GM19397 (cell line): Measurements from ENCODE around the gene SCFD2.
"Not testable (repeated sequence)": the region's sequence is repeated elsewhere in the genome, so short reads cannot be mapped to it uniquely, and the experiment has no call there.

Source experiments
- ATAC-seq: cut with Tn5 transposase; IDR thresholded peaks from one replicate; pipeline ENCODE4 v1.9.1; 2021; ENCODE audit warnings: mild to moderate bottlenecking, moderate library complexity; ENCODE audit not compliant: unreplicated experiment

SCFD2 gene

DNA sequence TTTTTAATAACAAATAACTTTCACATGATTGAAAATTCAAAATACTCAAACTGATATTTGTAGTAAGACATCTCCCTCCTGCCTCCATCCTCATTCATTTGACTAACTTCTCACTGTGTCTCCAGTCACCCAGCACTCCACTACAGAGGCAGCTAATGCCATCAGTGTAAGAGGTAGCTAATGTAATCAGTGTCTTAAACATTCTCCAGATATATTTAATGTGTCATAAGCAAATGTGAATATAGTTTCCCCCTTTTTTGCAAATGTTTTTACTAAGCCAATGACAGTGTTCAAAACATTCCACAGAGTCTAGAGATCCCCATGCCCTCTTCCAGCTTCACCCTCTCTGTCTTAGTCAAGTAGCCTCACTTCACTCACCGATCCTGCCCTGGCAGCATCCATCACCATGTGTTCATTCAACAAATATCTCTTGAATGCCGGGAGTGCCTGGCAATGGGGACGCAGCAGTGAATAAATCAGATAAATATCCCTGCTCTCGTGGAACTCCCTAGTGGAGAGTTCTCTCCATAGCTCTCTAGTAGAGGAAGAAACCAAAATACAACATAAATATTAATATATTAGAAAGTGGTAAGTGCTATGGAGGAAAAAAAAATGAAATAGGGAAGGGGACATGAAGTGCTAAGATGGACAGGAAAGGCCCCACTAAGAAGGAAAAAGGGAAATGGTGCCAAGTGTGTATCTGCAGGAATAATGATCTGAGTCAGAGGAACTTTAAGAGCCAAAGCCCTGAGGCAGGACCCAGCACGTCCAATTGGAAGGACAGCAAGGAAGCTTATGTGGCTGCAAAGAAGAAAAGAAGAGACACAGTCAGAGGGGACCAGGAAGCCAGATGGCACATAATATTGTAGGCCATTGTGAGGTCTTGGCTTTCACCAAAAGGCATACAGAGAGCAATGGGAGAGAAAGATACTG is 18.7 kb downstream of the SCFD2 start:
- ATAC-seq: no peak

DNA sequence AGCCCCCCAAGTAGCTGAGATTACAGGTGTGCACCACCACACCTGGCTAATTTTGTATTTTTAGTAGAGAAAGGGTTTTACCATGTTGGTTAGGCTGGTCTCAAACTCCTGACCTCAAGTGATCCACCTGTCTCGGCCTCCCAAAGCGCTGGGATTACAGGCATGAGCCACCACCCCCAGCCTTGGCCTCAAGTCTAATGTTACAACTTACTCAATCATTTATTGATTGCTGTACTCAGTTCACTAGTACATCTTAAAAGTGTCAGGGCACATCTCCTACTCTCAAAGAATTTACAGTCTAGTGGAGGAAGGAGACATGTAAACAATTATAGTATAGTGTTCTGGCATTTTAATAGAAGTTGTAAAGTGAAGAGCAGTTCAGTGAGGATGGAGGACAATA is 19.5 kb downstream of the SCFD2 start:
- ATAC-seq: not testable (repeated sequence)

DNA sequence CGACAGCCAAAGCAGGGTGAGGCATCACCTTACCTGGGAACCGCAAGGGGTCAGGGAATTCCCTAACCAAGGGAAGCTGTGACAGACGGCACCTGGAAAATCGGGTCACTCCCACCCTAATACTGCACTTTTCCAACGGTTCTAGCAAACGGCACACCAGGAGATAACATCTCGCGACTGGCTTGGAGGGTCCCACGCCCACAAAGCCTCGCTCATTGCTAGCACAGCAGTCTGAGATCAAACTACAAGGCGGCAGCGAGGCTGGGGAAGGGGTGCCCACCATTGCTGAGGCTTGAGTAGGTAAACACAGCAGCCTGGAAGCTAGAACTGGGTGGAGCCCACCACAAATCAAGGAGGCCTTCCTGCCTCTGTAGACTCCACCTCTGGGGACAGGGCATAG is 25.7 kb downstream of the SCFD2 start:
- ATAC-seq: not testable (repeated sequence)

DNA sequence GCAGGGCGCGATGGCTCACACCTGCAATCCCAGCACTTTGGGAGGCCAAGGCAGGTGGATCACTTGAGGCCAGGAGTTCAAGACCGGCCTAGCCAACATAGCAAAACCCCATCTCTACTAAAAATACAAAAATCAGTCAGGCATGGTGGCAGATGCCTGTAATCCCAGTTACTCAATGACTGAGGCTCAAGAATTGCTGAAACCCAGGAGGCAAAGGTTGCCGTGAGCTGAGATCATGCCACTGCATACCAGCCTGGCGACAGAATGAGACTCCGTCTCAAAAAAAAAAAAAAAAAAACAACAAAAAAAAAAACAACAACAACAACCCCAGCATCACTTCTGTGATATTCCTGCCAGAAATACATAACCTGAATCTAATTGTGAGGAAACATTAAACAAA is 30.9 kb downstream of the SCFD2 start:
- ATAC-seq: not testable (repeated sequence)

DNA sequence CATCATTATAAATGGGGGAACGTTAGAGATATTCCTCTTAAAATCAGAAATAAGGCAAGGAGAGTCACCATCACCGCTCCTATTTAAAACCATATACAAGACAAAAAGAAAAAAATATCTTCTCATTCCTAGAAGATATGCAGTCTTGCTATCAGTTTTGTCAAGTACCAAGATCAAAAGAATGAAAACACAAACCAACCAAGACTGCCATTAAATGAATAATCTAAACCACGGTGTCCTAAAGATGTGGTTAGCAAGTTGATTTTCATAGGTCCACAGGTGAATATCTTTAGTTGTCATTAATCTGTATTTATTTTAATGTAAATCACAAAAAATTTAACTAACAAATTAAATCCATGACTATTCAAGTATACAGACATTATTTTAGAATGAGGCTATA is 39.3 kb downstream of the SCFD2 start:
- ATAC-seq: no peak

DNA sequence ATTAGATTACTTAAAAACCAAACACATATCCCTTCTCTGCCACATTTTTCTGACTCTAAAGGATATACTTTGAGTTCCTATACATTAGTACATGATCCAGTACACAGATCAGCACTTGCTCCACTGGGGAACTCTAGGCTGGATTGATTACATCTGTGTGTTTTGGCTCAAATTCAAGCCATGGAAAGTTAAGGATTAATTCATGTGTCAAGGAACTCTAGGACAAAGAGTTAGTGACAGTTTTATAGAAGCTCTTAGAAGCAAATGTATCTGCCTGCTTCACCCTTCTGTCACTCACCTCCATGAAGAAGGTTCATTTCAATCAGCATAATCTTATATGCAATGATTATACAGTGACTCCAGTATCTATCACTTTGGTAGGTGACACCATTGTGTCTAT is 43.2 kb downstream of the SCFD2 start:
- ATAC-seq: no peak

DNA sequence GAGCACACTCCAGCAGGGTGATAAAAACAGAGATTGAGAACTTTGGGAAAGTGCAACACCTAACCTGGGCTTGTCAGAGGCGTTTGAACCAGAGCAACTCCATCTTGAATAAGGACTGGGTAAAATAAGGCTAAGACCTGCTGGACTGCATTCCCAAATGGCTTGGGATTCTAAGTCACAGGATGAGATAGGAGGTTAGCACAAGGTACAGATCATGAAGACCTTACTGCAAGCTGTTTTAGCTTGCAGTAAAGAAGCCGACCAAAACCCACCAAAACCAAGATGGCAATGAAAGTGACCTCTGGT is 43.9 kb downstream of the SCFD2 start:
- no peak for ATAC-seq

DNA sequence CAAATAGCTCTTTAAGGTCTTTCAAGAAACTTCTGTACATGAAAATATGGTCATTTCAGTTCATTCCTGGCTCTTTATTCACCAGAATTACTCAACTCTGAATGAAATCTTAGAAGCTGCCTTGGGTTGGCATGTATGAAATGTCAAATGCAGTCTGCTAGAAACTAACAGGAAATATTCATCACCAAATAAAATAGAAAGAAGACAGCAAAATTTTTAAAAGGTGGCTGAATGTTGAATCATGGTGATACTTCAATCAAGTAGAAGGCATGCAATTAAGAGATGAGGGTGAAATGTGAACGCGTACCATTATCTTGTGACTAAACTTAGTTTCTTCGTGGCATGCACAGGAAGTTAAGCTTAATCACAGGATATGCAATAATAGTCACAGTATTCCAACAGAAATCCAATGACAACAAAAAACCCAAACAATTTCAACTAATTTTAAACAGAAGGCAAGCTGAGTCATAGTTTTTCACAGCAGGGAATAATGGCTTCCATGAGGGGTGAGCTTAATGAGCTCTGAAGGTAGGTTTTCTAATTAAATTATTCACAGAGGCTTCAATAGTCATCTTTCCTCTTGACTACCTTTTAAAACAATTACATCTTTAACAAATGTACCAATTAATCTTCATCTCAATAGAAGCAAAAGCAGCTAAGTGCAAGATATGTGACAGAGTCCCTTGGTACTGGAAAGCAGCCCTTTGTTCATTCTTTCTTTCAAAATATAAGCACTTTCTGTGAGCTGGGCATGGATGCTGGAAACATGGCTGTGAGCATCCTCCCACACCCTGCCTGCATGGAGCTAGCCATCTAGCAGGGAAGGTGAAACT is 44.5 kb downstream of the SCFD2 start:
- no peak for ATAC-seq

DNA sequence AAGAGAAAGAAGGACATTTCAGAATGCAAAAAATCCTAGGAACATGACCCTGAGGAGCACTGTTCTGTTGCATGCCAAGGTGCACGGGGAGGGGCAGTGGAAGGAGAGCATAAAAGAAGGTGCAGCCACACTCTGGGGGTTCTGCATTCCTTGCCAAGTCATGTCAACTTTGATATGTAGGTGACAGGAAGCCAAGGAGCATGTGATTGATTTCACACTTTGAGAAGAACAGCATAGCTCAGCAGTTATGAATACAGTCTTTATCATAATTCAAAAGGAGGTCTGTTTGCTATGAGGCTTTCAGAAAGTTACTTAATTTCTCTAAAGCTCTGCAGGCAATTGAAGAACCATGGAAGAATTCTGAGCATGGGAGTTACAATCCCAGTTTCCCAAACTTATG is 50.6 kb downstream of the SCFD2 start:
- ATAC-seq: no peak

DNA sequence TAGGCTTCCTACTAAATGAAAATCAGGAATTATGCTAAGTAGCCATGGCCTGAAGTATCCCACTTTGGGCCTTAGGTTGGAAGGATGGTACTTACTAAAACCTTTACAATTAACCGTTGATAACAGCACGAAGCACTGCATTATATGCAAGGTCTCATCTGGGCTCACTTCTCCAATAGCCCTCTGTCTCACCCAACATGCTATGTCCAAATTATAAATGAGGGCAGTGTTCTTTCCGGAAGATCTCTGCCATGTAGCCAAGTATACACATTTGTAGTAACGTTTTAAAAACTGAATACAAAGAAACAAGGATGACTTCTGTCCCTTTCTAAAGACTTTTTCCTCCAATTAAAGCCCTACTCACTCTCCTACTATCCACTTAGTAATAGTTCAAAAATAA is 51.6 kb downstream of the SCFD2 start:
- no peak for ATAC-seq

DNA sequence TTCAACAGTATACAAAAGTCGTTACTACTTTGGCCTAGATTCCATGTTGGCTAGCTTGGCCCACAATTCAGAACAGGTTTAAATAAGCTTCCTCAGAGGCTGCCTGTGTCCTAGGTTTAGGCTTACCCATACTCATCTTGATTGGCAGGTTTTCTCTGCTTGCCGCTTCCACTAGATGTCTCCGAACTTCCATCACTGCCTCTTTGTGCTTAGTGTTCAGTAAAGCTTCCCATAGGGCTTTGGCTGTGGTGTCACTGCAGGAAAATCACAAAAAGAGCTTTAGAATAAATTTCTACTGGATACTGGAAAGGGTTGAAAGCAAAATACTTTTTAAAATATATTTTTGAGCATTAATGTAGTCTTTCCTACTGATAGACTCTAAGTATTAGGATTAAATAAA is 52.4 kb downstream of the SCFD2 start:
- ATAC-seq: no peak

DNA sequence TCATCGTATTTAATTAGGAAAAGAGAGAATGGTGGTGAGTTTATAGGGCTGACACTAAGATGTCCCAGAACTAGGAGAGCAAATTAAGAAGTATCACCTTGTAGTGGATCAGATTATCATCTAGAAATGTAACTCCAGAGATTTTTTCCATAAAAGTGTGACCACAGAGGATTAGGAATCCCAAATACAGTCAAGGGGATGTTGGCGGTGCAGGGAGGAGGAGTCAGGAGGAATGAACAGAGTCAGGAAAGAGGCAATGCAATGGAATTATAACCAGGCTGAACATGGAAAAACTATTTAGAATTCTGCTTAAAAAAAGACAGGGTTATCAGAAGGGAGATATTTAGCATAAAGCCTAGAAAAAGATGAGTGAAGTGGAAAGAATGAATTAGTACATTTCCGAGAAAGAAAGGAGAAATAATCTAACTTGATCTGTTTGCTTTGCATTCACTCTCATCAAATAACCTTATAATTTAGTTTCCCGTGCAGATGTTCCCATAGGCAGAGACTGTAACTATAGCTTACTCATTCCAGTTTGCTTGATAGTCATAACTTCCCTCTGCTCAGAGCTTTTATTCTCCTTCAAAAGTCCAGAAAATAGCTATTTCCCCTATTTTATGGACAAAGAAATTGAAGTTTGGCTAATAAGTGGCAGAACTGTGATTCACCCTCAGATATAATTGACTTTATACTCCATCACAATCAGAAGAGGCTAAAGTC is 56.4 kb downstream of the SCFD2 start:
- ATAC-seq: no peak

DNA sequence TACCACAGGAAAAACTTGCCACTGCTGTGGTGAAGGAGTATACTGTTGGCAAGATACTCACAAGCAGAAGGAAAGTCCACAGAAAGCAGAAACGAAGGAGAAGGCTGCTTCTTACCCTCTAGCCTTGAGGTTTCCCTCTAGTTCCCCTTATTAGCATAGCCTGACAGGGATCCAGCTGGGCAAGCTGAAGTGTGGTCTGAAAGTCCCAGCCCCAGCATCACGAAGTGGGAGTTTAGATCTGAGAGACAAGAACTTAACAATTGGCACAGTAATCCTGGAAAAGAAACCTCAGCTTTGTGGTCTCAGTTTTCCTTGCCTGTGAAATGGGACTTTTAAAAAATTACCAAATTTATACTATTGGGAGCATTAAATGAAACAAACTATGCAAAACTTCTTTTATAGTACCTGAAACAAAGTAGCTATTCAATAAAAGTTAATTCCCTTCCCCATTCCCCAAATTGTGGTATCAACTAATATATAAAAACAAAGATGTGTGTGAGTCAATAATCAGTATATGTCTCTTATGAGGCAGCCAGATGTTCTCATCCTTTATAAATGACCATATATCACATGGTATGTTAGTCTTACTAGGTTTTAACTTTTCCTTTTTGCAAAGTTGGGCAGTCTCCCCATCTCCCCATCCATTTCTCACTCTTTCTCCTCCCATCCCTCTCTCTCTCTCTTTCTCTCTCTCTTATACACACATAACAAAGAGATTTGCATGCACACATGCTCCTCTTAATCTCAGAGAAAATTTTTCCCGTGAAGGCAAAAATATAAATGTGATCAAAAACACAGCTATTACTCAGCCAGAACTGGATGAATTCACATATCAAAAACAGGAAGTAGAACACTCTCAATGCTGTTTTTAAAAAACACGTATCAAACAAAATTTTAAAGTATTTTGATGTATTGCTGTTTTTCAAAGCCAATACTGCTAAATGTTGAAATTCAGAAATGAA is 57.8 kb downstream of the SCFD2 start:
- no peak for ATAC-seq

DNA sequence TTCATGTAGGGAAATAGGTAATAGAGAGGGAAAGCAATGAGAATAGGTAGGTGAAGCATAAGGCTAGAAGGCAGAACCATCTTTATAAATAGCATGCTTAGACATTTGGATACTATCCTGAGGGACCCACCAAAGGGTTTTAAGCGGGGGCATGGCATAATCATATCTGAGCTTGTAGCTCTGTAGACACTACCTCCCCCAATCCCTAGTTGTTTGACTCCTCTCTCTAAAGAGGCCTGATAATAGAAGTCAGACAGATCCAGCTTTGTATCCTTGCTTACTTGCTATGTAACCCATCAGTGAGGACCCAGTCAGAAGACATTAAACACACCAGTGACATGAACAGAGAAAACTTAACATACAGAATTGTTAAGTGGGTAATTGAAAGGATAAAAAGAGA is 58.7 kb downstream of the SCFD2 start:
- no peak for ATAC-seq

DNA sequence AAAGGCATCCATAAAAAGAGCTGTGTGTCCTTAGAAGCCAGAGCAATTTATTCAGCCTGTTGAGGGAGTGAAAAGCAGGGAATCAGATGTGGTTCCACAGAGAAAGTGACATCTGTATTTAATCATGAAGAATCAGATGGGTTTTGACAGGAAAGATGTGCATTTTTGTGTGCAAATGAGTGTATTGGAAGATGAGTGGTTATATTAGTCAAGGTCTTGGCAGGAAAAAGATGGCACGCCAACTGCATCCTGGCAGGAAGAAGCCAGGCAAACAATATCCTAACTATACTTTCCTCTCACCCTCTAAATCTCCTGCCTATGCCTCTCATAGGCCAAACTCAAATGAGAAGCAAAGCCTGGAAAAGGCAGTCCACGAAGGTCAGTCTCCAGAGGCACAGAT is 59.1 kb downstream of the SCFD2 start:
- ATAC-seq: no peak

DNA sequence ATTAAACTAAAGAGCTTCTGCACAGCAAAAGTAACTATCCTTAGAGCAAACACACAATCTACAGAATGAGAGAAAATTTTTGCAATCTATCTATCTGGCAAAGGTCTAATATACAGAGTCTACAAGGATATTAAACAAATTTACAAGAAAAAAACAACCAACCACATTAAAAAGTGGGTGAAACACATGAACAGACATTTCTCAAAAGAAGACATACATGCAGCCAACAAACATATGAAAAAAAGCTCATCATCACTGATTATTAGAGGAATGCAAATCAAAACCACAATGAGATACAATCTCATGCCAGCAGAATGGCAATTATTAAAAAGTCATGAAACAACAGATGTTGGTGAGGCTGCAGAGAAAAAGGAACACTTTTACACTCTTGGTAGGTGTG is 73.7 kb downstream of the SCFD2 start:
- not testable (repeated sequence) for ATAC-seq

DNA sequence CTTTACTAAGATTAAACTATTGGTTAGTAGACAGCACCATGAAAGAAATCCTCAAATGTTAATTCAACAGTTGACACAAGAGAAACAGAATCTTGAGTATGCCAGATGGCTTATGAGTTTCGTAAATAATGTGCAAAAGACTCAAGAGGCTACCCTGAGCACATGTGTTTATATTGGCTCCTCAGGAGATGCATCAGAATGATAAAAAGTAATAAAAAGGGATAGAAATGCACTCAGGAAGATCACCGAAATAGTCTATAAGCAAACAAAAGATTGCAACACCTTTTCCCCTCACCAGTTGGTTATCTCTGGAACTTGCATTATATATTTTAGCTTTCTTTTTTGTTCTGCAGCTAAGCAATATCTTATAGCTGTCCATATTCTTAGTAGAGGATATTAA is 84.4 kb downstream of the SCFD2 start:
- no peak for ATAC-seq

DNA sequence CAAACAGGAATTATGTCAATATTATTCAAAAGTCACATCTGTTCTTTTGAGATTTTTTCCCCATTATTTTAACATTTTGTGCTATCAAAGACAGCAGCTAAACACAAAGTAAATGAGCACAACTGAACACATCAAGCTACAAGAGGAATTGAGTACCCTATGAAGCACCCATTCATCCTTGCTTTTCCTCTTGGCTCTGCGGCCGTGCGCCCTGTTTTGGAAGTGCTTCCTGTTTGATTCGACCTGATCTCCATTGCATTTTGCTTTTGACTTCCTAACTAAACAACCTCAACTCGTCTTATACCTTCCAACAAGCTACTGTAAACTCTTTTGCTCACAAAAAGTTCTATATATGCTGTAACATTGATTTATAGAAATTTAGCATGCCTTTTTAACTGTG is 85.0 kb downstream of the SCFD2 start:
- ATAC-seq: no peak

DNA sequence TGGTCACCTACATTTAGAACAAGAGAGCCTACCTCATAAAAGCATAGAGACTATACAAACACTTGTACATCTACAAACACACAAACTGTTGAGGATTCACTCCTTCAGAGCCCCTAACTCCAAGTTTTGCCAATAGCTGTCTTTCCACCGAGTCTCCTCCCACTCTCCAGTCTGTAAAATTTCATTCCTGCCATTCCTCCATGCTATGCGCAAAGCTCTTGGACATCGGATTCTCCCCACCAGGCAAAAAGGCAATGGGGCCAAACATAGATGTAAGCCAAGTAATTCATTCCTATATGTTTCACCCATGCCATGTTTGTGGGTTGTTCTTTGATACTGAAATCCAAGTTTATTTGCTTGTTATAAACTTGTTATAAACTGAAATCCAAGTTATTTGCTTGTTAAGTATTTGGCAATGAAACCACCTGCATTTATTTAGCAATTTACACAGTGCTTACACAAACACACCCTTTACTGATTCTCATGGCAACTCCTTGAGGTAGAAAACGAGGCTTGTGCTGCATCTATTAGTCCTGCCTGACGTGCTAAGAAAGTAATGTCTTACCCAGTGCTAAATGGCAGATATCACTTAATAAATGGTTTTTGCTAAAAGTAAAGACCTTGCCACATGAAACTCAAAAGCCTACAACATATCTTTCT is 91.1 kb downstream of the SCFD2 start:
- no peak for ATAC-seq

DNA sequence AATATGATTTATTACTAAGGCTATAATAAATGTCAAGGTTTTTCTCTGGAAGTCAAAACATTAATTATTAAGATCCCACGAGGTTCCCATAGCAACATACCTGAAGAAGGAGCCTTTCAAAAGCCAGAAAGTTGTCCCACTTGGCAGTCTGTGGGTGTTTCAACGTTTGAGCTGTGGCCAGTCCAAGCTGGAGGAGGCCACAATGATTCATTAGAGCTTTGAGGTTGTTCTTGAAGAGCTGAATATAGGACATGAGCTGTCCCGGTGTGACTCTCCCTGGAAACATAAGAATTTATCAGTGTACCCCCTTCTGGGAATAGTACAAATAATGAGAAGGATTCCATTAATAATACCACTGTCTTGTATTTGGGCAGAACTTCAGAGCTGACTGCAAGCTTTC is 92.1 kb downstream of the SCFD2 start:
- no peak for ATAC-seq
